HG03565 (cell line): ENCODE measurements around the gene SLC26A8.

ENCODE experiments used
- ATAC-seq: cut with Tn5 transposase; IDR thresholded peaks from one replicate; pipeline ENCODE4 v1.9.1; 2021; ENCODE audit warnings: mild to moderate bottlenecking, moderate library complexity; ENCODE audit not compliant: unreplicated experiment

Gene SLC26A8

GRCh38 chr6:36023996-36024795 lies at the start of gene SLC26A8:
Gene SLC26A8 (minus strand): TSS chr6:36024641. CDS start chr6:36019707, 4,934 bp downstream.
- no peak for ATAC-seq

DNA sequence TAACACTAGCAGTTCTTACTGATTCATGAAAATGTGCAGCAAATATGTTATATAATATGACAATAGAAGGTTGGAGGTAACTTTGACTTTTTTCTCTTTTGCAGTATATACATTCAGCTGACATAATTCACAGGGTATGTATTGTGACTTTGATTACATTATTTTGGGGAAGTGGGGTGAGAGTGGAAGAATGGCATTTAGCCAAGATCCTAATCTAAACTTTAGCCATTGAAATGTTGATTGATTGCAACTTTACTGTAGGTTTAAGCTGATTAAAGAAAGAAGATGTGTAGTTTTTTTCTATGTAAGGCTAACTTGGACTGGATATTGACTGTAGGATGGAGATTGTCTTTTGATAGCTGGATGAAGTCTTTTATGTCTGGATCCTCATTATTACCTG lies 49.1 kb upstream of the SLC26A8 start:
- no peak for ATAC-seq

DNA sequence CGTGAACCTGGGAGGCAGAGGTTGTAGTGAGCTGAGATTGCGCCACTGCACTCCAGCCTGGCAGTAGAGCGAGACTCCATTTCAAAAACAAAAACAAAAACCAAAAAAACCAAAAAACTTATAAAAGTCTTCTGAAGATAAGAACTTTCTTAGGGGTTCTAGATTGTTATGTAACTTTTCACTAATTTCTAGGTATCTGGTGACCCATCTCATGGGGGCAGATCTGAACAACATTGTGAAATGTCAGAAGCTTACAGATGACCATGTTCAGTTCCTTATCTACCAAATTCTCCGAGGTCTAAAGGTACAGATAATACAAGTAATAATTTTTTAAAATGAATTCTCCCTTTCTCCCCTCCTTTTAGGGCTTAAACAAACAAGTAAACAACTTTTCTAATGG lies 48.2 kb upstream of the SLC26A8 start:
- no peak for ATAC-seq

DNA sequence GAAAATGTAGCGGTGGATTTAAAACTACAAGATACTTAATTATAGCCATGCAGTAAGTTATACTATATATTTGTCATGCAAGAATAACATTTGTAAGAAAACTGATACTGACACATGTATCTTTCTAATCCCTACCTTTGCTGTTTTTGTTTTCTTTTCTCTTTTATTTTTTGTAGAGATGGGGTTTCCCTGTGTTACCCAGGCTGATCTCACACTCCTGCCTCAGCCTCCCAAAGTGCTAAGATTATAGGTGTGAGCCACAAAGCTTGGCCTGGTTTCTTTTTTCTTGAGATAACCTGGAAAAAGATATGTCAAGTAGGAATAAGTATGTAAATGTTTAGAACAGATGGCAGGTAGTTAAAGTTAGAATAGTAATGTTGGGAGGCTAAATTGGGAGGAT lies 47.3 kb upstream of the SLC26A8 start:
- no peak for ATAC-seq

GRCh38 chr6:36071281-36071680 lies 46.8 kb upstream of the SLC26A8 start:
- no peak for ATAC-seq

DNA sequence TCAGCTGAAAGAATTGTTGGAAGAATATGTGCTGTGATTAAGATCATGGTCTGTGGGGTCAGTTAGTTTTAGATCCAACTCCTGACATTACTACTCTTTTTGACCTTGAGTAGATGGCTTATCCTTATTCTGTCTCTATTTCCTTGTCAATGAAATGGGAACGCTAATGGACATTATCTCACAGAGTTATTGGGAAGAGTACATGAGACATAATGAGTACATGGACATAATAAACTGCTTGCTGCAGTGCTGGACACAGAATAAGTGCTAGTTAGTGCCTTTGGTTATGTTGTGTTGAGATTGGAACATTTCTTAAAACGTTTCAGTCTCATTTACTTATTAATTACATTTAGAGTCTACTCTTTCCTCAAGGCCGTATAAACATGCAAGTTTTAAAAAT lies 45.8 kb upstream of the SLC26A8 start:
- ATAC-seq, result no peak

GRCh38 chr6:36069573-36069972 lies 45.1 kb upstream of the SLC26A8 start:
- no peak for ATAC-seq

DNA sequence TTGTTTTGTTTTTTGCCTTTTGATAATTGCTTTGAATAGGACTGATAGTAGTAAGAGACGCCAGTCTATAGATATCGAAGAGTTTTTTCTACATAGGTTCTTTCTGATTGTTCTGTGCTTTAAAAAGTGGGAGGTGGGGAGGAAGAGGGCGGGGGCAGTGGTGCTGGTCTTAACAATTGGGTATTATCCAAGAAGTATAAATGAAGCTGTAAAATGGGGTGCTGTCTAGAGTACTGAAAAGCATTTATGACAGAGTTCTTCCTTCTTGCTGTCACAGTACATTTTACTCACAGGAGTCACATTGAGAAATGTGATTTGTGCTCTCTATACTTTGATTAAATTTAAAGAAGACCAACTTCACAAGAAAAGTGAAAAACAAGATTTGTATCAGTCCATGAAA lies 44.1 kb upstream of the SLC26A8 start:
- ATAC-seq, result no peak

GRCh38 chr6:36068012-36068392 lies 43.6 kb upstream of the SLC26A8 start:
- no peak for ATAC-seq

DNA sequence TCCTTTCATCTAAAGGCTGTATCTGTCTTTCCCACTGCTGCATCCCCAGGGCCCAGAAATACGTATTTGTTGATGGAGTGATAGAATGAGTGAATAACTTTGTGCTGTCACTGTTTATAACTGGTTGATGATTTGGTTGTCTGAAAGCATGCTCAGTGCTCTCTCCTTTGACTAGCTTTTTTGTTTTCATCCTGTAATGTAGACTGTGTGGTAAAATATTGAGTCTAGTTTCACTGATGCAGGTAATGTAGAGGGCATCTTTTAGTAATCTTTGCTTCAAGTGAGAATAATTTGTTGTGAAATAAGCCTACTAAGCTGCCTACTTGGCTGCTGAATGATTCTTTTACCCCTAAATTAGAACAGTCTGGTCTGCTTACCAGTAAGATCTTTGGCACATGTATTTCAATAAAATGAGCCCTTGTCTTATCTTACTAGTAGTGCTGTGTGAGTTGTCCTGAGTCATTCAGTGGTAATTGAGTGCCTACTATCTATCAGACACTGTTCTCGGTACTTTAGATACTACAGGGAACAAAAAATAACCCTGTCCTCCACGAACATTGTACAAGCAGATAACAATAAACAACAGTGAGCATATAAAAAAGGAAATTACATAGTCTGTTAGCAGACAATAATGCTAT lies 43.1 kb upstream of the SLC26A8 start:
- no peak for ATAC-seq

GRCh38 chr6:36066817-36067216 lies 42.4 kb upstream of the SLC26A8 start:
- no peak for ATAC-seq

GRCh38 chr6:36065916-36066315 lies 41.5 kb upstream of the SLC26A8 start:
- no peak for ATAC-seq

GRCh38 chr6:36064770-36065396 lies 40.4 kb upstream of the SLC26A8 start:
- ATAC-seq, result no peak

- no peak for ATAC-seq
These were observed 39.0 kb upstream of the SLC26A8 start for GRCh38 chr6:36063318-36064060.

- no peak for ATAC-seq
These were observed 37.8 kb upstream of the SLC26A8 start for GRCh38 chr6:36062247-36062646.

DNA sequence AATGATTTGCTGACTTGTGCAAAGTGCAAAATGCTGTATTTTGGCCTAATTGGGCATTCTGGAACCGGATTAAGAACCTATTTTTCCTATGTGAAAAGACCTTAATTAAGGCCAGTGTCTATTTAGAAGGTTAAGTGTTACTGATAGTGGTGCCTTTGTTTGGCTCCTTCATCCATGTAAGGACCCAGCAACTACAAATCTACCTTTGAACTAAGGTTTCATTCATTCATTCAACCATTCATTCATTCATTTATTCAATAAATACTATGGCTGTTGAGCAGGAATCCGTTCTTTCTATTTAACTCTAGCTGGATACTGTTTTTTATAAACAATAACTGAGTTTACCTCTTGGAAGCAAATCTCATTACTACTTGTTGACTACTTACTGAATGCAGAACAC lies 36.8 kb upstream of the SLC26A8 start:
- ATAC-seq, result no peak

GRCh38 chr6:36056178-36056577 lies 31.7 kb upstream of the SLC26A8 start:
- ATAC-seq, result no peak

- no peak for ATAC-seq
These were observed 30.5 kb upstream of the SLC26A8 start for GRCh38 chr6:36054956-36055355.

- ATAC-seq, result no peak
These were observed 30.0 kb upstream of the SLC26A8 start for GRCh38 chr6:36054415-36054814.

GRCh38 chr6:36053878-36054277 lies 29.4 kb upstream of the SLC26A8 start:
- no peak for ATAC-seq

GRCh38 chr6:36052097-36052496 lies 27.7 kb upstream of the SLC26A8 start:
- ATAC-seq, result no peak
